Neutrophil (primary cell): Measurements from ENCODE around the gene LY6G6C.

Experiments
- H3K27ac ChIP-seq: fragments of 200-600 bp; sonication (generic); 2 replicates; pipeline ENCODE4 v1.5.1; 2016; ENCODE audit warnings: mild to moderate bottlenecking, moderate library complexity
- H3K27me3 ChIP-seq: fragments of 200-600 bp; sonication (generic); 2 replicates; pipeline ENCODE4 v1.6.0; 2016; ENCODE audit warnings: mild to moderate bottlenecking
- H3K36me3 ChIP-seq: fragments of 200-600 bp; sonication (generic); 2 replicates; pipeline ENCODE4 v1.5.1; 2017
- H3K4me1 ChIP-seq, 2 experiments: fragments of 200-600 bp in 1 of 2; sonication (generic) in 1 of 2; 1 replicate in 1 of 2; 2 replicates in 1 of 2; pipeline versions ENCODE4 v1.5.1 to v1.6.1; 2013 to 2016; ENCODE audit warnings: low read depth in 1 of 2, low read length in 1 of 2, mild to moderate bottlenecking in 1 of 2, moderate library complexity in 1 of 2; ENCODE audit not compliant: control insufficient read depth in 1 of 2, insufficient read depth in 1 of 2
- H3K4me3 ChIP-seq, 2 experiments: fragments of 200-600 bp in 1 of 2; sonication (generic) in 1 of 2; 1 replicate in 1 of 2; 2 replicates in 1 of 2; pipeline ENCODE4 v1.5.1; 2013 to 2016; ENCODE audit warnings: low read depth in 1 of 2, low read length in 1 of 2, mild to moderate bottlenecking in 1 of 2, moderate library complexity in 1 of 2
- H3K9me3 ChIP-seq: fragments of 200-600 bp; sonication (generic); 2 replicates; pipeline ENCODE4 v1.5.1; 2016
- CTCF ChIP-seq: fragments of 200-600 bp; sonication (generic); IDR thresholded peaks from 2 replicates; pipeline ENCODE4 v1.5.1; 2016; ENCODE audit warnings: antibody characterized with exemption

LY6G6C gene

GRCh38 chr6:31732029-31732428 lies 10.5 kb upstream of the LY6G6C start:
- Histone ChIP-seq H3K9me3 (no peaks in the 10 kb centered on the region), H3K36me3 (peaks cover 48% of the 10 kb centered on the region), H3K27ac (peak overlapping the region; percentile 96), H3K27me3 (no peaks in the 10 kb centered on the region), H3K4me1 (peaks cover 75 to 78% of the 10 kb centered on the region in 2 experiments), H3K4me3 (peak overlapping the region in 1 of 2 experiments; percentile 23)
- TF ChIP-seq CTCF = no peak

GRCh38 chr6:31730631-31731086 lies 9.1 kb upstream of the LY6G6C start:
- H3K4me1 ChIP-seq = peaks cover 83 to 88% of the 10 kb centered on the region in 2 experiments
- TF ChIP-seq CTCF = no peak
- peak overlapping the region; percentile 96 for H3K27ac ChIP-seq
- H3K36me3 ChIP-seq = peaks cover 60% of the 10 kb centered on the region
- H3K9me3 ChIP-seq = no peaks in the 10 kb centered on the region
- H3K4me3 ChIP-seq = peak overlapping the region; percentile 89 to 91
- H3K27me3 ChIP-seq = no peaks in the 10 kb centered on the region

GRCh38 chr6:31729979-31730630 lies 8.6 kb upstream of the LY6G6C start:
- peak; percentile 20 for TF ChIP-seq CTCF
- peaks cover 85 to 88% of the 10 kb centered on the region in 2 experiments for H3K4me1 ChIP-seq
- H3K4me3 ChIP-seq = peak overlapping the region; percentile 89 to 91
- peaks cover 60% of the 10 kb centered on the region for H3K36me3 ChIP-seq
- H3K27me3 ChIP-seq = no peaks in the 10 kb centered on the region
- H3K9me3 ChIP-seq = no peaks in the 10 kb centered on the region
- peak overlapping the region; percentile 96 for H3K27ac ChIP-seq

- H3K27me3 ChIP-seq = no peaks in the 10 kb centered on the region
- H3K4me1 ChIP-seq = peaks cover 84 to 88% of the 10 kb centered on the region in 2 experiments
- no peaks in the 10 kb centered on the region for H3K9me3 ChIP-seq
- TF ChIP-seq CTCF = no peak
- H3K4me3 ChIP-seq = peak overlapping the region; percentile 89 to 91
- H3K36me3 ChIP-seq = peaks cover 60% of the 10 kb centered on the region
- H3K27ac ChIP-seq = peak overlapping the region; percentile 96
Observed at GRCh38 chr6:31729515-31729978, 8.0 kb upstream of the LY6G6C start.

GRCh38 chr6:31728767-31729514 lies 7.4 kb upstream of the LY6G6C start, which contains the start of gene DDAH2:
Gene DDAH2, minus strand, starts transcription at chr6:31729299. Its CDS starts 138 bp downstream, at chr6:31729161.
- Histone ChIP-seq H3K9me3 (no peaks in the 10 kb centered on the region), H3K4me1 (peaks cover 78 to 82% of the 10 kb centered on the region in 2 experiments), H3K27ac (peak within 1 kb of the TSS; percentile 96), H3K4me3 (peak within 1 kb of the TSS; percentile 89 to 91), H3K27me3 (peaks cover under 1% of the 10 kb centered on the region), H3K36me3 (peaks cover 60% of the 10 kb centered on the region)
- peak; percentile 91 for TF ChIP-seq CTCF
